Measurements from ENCODE around the gene ABHD3. TPM values are rescaled to one million over a fixed set of nuclear protein-coding genes. Genes with fewer than 3 reads are reported as not detected.
"Not testable (repeated sequence)": the region's sequence is repeated elsewhere in the genome, so short reads cannot be mapped to it uniquely, and the experiment has no call there.

ABHD3 gene
- total RNA-seq, 1 donor from 2014 or later: 15.4 TPM

- ATAC-seq (peak; percentile 90), DNase-seq (ENCODE audit: low spot score) (no peak)
- intact Hi-C loops (cut with DNase I): no loop called here
Measured at GRCh38 chr18:21663578-21663977, 41.0 kb downstream of the ABHD3 start.

- ATAC-seq (no peak), DNase-seq (ENCODE audit: low spot score) (no peak)
- intact Hi-C loops (cut with DNase I): no loop called here
Measured at GRCh38 chr18:21662581-21662980, 42.0 kb downstream of the ABHD3 start.

- intact Hi-C loops (cut with DNase I): no loop called here
- DNase-seq (ENCODE audit: low spot score) (no peak), ATAC-seq (no peak)
Measured at GRCh38 chr18:21660078-21660477, 44.5 kb downstream of the ABHD3 start.

GRCh38 chr18:21656402-21656801, 48.2 kb downstream of the ABHD3 start:
- no peak for ATAC-seq
- DNase-seq (ENCODE audit: low spot score): no peak
- intact Hi-C loops (cut with DNase I): no loop called here

- ATAC-seq (no peak), DNase-seq (ENCODE audit: low spot score) (no peak)
- intact Hi-C loops (cut with DNase I): no loop called here
Measured at GRCh38 chr18:21653361-21653760, 51.2 kb downstream of the ABHD3 start.

- intact Hi-C loops (cut with DNase I): no loop called here
- DNase-seq (ENCODE audit: low spot score): no peak
- ATAC-seq: no peak
Measured at GRCh38 chr18:21652073-21652472, 52.5 kb downstream of the ABHD3 start.

GRCh38 chr18:21650311-21650710, 54.3 kb downstream of the ABHD3 start:
- no peak for ATAC-seq
- intact Hi-C loops (cut with DNase I): no loop called here
- no peak for DNase-seq (ENCODE audit: low spot score)

- DNase-seq (ENCODE audit: low spot score); ATAC-seq; intact Hi-C loops (cut with DNase I): not testable (repeated sequence)
Measured at GRCh38 chr18:21640375-21640774, 64.2 kb downstream of the ABHD3 start.

GRCh38 chr18:21638822-21639221, 65.8 kb downstream of the ABHD3 start:
- intact Hi-C loops (cut with DNase I): no loop called here
- DNase-seq (ENCODE audit: low spot score): no peak
- no peak for ATAC-seq

GRCh38 chr18:21636769-21637168, 67.8 kb downstream of the ABHD3 start:
- intact Hi-C loops (cut with DNase I): no loop called here
- no peak for DNase-seq (ENCODE audit: low spot score)
- ATAC-seq: no peak

GRCh38 chr18:21634588-21635199, 69.9 kb downstream of the ABHD3 start:
- ATAC-seq (no peak), DNase-seq (ENCODE audit: low spot score) (no peak)
- intact Hi-C loops (cut with DNase I): no loop called here

- DNase-seq (ENCODE audit: low spot score) (no peak), ATAC-seq (no peak)
- intact Hi-C loops (cut with DNase I): no loop called here
Measured at GRCh38 chr18:21632393-21632792, 72.2 kb downstream of the ABHD3 start.

- intact Hi-C loops (cut with DNase I): no loop called here
- ATAC-seq: no peak
- no peak for DNase-seq (ENCODE audit: low spot score)
Measured at GRCh38 chr18:21629089-21629832, 75.3 kb downstream of the ABHD3 start.

GRCh38 chr18:21621640-21622039, 82.9 kb downstream of the ABHD3 start:
- intact Hi-C loops (cut with DNase I); DNase-seq (ENCODE audit: low spot score); ATAC-seq: not testable (repeated sequence)

GRCh38 chr18:21612125-21613039, 92.2 kb downstream of the ABHD3 start, which contains the start of gene SNRPD1:
TSS of gene SNRPD1 (plus strand) at chr18:21612314. CDS start at chr18:21612430, 116 bp downstream.
- intact Hi-C loops (cut with DNase I): no loop called here
- peak; percentile 90 for DNase-seq (ENCODE audit: low spot score)
- ATAC-seq: peak; percentile 99

GRCh38 chr18:21611401-21612124, 93.0 kb downstream of the ABHD3 start:
- intact Hi-C loops (cut with DNase I); DNase-seq (ENCODE audit: low spot score): not testable (repeated sequence)
- ATAC-seq: peak; percentile 13

- DNase-seq (ENCODE audit: low spot score) (no peak), ATAC-seq (no peak)
- intact Hi-C loops (cut with DNase I): no loop called here
Measured at GRCh38 chr18:21605213-21605612, 99.4 kb downstream of the ABHD3 start.

GRCh38 chr18:21604671-21605070, 99.9 kb downstream of the ABHD3 start:
- ATAC-seq (no peak), DNase-seq (ENCODE audit: low spot score) (no peak)
- intact Hi-C loops (cut with DNase I): no loop called here

GRCh38 chr18:21602299-21602587, 102.3 kb downstream of the ABHD3 start:
- intact Hi-C loops (cut with DNase I): no loop called here
- no peak for DNase-seq (ENCODE audit: low spot score)
- no peak for ATAC-seq
